Mammary epithelial cell (primary cell): Measurements from ENCODE around the gene HDGFL3.

Experiments used
- EZH2 ChIP-seq: IDR thresholded peaks from 2 replicates; pipeline ENCODE4 v1.6.1; 2012; ENCODE audit warnings: low read length, inconsistent platforms, borderline replicate concordance
- TF ChIP-seq, protein P1 (sequence below), 2 donors: IDR thresholded peaks in 1 of 2; conservative IDR thresholded peaks in 1 of 2; 2 replicates each; pipeline ENCODE4 v1.5.1; 2011 to 2012; ENCODE audit warnings: inconsistent platforms in 2 of 2, low read length in 2 of 2, mild to moderate bottlenecking in 2 of 2, control low read depth in 1 of 2, low read depth in 1 of 2; ENCODE audit not compliant: insufficient read depth in 1 of 2; ENCODE audit errors: extremely low read depth in 1 of 2

DNA sequence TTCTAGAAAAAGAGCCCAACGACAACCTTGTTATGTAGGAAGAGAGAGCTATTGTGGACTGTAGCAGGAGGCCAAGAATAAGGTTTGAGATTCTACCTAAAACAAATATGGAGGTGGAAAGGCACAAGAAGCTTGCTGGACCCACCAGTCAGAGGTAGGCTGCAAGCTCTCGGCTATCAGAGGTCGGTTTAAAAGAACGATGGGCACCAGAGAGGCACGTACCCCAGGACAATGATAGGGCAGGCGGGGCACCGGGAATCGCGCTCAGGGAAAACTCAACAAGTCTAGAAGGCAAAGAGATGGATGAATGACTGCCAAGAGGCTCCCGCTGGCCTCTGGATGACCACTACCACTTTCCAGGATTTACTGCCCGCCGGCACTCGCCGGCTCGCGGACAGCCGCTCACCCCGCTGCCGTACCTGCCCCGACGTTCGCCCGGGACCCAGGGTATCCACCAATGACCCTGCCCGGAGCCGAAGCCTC, 1.1 kb downstream of the HDGFL3 start:
- TF ChIP-seq, protein P1, sequence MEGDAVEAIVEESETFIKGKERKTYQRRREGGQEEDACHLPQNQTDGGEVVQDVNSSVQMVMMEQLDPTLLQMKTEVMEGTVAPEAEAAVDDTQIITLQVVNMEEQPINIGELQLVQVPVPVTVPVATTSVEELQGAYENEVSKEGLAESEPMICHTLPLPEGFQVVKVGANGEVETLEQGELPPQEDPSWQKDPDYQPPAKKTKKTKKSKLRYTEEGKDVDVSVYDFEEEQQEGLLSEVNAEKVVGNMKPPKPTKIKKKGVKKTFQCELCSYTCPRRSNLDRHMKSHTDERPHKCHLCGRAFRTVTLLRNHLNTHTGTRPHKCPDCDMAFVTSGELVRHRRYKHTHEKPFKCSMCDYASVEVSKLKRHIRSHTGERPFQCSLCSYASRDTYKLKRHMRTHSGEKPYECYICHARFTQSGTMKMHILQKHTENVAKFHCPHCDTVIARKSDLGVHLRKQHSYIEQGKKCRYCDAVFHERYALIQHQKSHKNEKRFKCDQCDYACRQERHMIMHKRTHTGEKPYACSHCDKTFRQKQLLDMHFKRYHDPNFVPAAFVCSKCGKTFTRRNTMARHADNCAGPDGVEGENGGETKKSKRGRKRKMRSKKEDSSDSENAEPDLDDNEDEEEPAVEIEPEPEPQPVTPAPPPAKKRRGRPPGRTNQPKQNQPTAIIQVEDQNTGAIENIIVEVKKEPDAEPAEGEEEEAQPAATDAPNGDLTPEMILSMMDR (conservative IDR thresholded peaks at IDR 0.05 in 1 of 2, IDR thresholded peaks at IDR 0.05 in 1 of 2; ENCODE audit: extremely low read depth in 1 of 2, insufficient read depth in 1 of 2, low read depth in 1 of 2, low read length in 2 of 2) = no peak
- no peak for TF ChIP-seq EZH2
